Lung (tissue), 12 donors: ENCODE data around the gene HOXB8. TPM values are rescaled to one million over a fixed set of nuclear protein-coding genes. Genes with fewer than 3 reads are reported as not detected.

ENCODE experiments used
- ATAC-seq: fragments of 200-7000 bp; cut with Tn5 transposase; one replicate; pipeline ENCODE4 v1.9.1; 2020; ENCODE audit warnings: moderate number of reproducible peaks; ENCODE audit not compliant: insufficient read depth, low FRiP score
- DNase-seq, 3 donors: peaks; one replicate each; pipeline ENCODE4 v3.0.0-alpha.2; 2013 to 2017
- H3K27ac ChIP-seq, 2 donors: one replicate each; pipeline ENCODE4 v1.5.1; 2013; ENCODE audit warnings: mild to moderate bottlenecking in 2 of 2, moderate library complexity in 2 of 2, control low read depth in 1 of 2, inconsistent platforms in 1 of 2, low read depth in 1 of 2, low read length in 1 of 2
- H3K27me3 ChIP-seq, 3 donors: one replicate each; pipeline ENCODE4 v1.5.1; 2013; ENCODE audit warnings: low read length in 2 of 3; ENCODE audit not compliant: control insufficient read depth in 3 of 3, insufficient read depth in 3 of 3
- H3K36me3 ChIP-seq, 4 donors: one replicate each; pipeline ENCODE4 v1.5.1; 2013; ENCODE audit warnings: low read length in 4 of 4, mild to moderate bottlenecking in 1 of 4, moderate library complexity in 1 of 4; ENCODE audit not compliant: control insufficient read depth in 4 of 4, insufficient read depth in 4 of 4
- H3K4me1 ChIP-seq, 5 donors: one replicate each; pipeline ENCODE4 v1.5.1; 2013; ENCODE audit warnings: low read length in 5 of 5, mild to moderate bottlenecking in 2 of 5, moderate library complexity in 1 of 5; ENCODE audit not compliant: control insufficient read depth in 5 of 5, insufficient read depth in 5 of 5
- H3K4me3 ChIP-seq: one replicate; pipeline ENCODE4 v1.5.1; 2013; ENCODE audit warnings: mild to moderate bottlenecking, control low read depth, moderate library complexity
- H3K9ac ChIP-seq, 2 donors: one replicate each; pipeline ENCODE4 v1.5.1; 2013; ENCODE audit warnings: low read length in 2 of 2, control low read depth in 1 of 2; ENCODE audit not compliant: insufficient read depth in 1 of 2
- H3K9me3 ChIP-seq, 4 donors: one replicate each; pipeline ENCODE4 v1.5.1; 2013; ENCODE audit warnings: low read length in 3 of 4, mild to moderate bottlenecking in 1 of 4, moderate library complexity in 1 of 4; ENCODE audit not compliant: control insufficient read depth in 4 of 4, insufficient read depth in 3 of 4
- CTCF ChIP-seq: IDR thresholded peaks from 2 replicates; pipeline ENCODE4 v1.5.1; 2012; ENCODE audit warnings: mild to moderate bottlenecking; ENCODE audit errors: control extremely low read depth, extremely low read depth
- WGBS, 2 donors: extraction: QIAGEN DNeasy Blood & Tissue Kit; methylation state at CpG; one replicate each; pipeline ENCODE4 v1.1.7; 2013; 5-methylcytosine and 5-hydroxymethylcytosine counted together
- polyA plus RNA-seq, 2 donors: library from polyadenylated mRNA; stranded (reverse); fragments of 200-250 nt; gene quantifications; one replicate each; pipeline ENCODE4 v1.2.1, GENCODE V29; 2013
- total RNA-seq, 2 donors: library from RNA; depleted of rRNA in 1 of 2; stranded (reverse); fragments of >200 nt in 1 of 2; gene quantifications; one replicate each; pipeline ENCODE4 v1.2.1, GENCODE V29; 2014 to 2021
- donor health status: control.
- donor health status: control.
- donor health status: Bipolar disorder and iron deficiency.
- donor health status: healthy.
- donor health status: DM: yes; HTN: yes; CAD: no.

The HOXB8 gene
- total and polyA plus RNA-seq, 4 donors: 0.08 to 0.31 (median 0.10) TPM; not detected in 1

- peak overlapping the region; percentile 49 to 97 for H3K9ac ChIP-seq
- no peak for ATAC-seq
- DNase-seq: peak in 2 of 3 donors; percentile 73 to 84
- peaks cover 0 to 2% (median 0%) of the 10 kb centered on the region in 4 donors for H3K9me3 ChIP-seq
- peak overlapping the region; percentile 14 for H3K4me3 ChIP-seq
- H3K36me3 ChIP-seq: peaks cover 0 to 19% (median 1%) of the 10 kb centered on the region in 4 donors
- H3K27ac ChIP-seq: peak overlapping the region in 1 of 2 donors; percentile 40
- H3K27me3 ChIP-seq: peaks cover 4 to 51% (median 19%) of the 10 kb centered on the region in 3 donors
- 8 to 9% methylated on average over 43 of the region's 43 CpGs for WGBS, 2 donors
- no peak for TF ChIP-seq CTCF
- peaks cover 0 to 76% (median 5%) of the 10 kb centered on the region in 5 donors for H3K4me1 ChIP-seq
These were observed 36.2 kb downstream of the HOXB8 start for GRCh38 chr17:48578616-48579470.

- TF ChIP-seq CTCF: no peak
- Histone ChIP-seq H3K9me3 (peaks cover 0 to 2% (median 0%) of the 10 kb centered on the region in 4 donors), H3K27ac (peak within 1 kb of the TSS in 1 of 2 donors; percentile 79), H3K36me3 (peaks cover 0 to 22% (median 1%) of the 10 kb centered on the region in 4 donors), H3K9ac (peak within 1 kb of the TSS; percentile 76 to 97), H3K27me3 (peaks cover 4 to 53% (median 19%) of the 10 kb centered on the region in 3 donors), H3K4me3 (peak within 1 kb of the TSS; percentile 39), H3K4me1 (peaks cover 0 to 76% (median 2%) of the 10 kb centered on the region in 5 donors)
- ATAC-seq (no peak), DNase-seq (peak in 2 of 3 donors; percentile 95 to 97)
- 1 to 3% methylated on average over 39 to 58 of the region's 58 CpGs for WGBS, 2 donors
These were observed 37.0 kb downstream of the HOXB8 start, which contains the start of gene HOXB4 for GRCh38 chr17:48577946-48578615. TSS of gene HOXB4 (minus strand) at chr17:48578350. CDS start at chr17:48578319, 31 bp downstream.

GRCh38 chr17:48577330-48577945 is 37.7 kb downstream of the HOXB8 start:
- H3K9me3 ChIP-seq: peaks cover 0 to 2% (median 0%) of the 10 kb centered on the region in 4 donors
- no peak for TF ChIP-seq CTCF
- peaks cover 0 to 76% (median 0%) of the 10 kb centered on the region in 5 donors for H3K4me1 ChIP-seq
- H3K27ac ChIP-seq: peak overlapping the region in 1 of 2 donors; percentile 79
- peak overlapping the region; percentile 76 to 94 for H3K9ac ChIP-seq
- H3K4me3 ChIP-seq: peak overlapping the region; percentile 39
- H3K36me3 ChIP-seq: peaks cover 0 to 23% (median 1%) of the 10 kb centered on the region in 4 donors
- ATAC-seq: no peak
- peaks cover 4 to 59% (median 19%) of the 10 kb centered on the region in 3 donors for H3K27me3 ChIP-seq
- peak in 1 of 3 donors; percentile 71 for DNase-seq
- 2 to 3% methylated on average over 19 of the region's 19 CpGs for WGBS, 2 donors
